PFSK-1 (cell line): ENCODE measurements around the gene TNFRSF1A.
A peak's percentile ranks its signal among the peaks of the same experiment; 100 is the strongest.

Experiments
- FOXP2 ChIP-seq: optimal IDR thresholded peaks from 2 replicates; pipeline ENCODE3; 2011; ENCODE audit warnings: borderline replicate concordance, control low read depth, inconsistent platforms; ENCODE audit not compliant: insufficient read depth; ENCODE audit errors: extremely low read length, extremely low read depth
- POLR2AphosphoS5 ChIP-seq: IDR thresholded peaks from 2 replicates; pipeline ENCODE4 v1.6.1; 2012; ENCODE audit warnings: low read depth, mild to moderate bottlenecking, control low read depth, low read length, moderate library complexity
- REST ChIP-seq, 2 experiments: IDR thresholded peaks; 2 replicates each; pipeline versions ENCODE4 v1.6.1 to v1.8.0; 2011 to 2012; ENCODE audit warnings: low read depth in 2 of 2, low read length in 2 of 2, control low read depth in 1 of 2, inconsistent platforms in 1 of 2, mild to moderate bottlenecking in 1 of 2, moderate library complexity in 1 of 2; ENCODE audit not compliant: insufficient read depth in 1 of 2
- SIN3A ChIP-seq: IDR thresholded peaks from 2 replicates; pipeline ENCODE4 v1.6.1; 2012; ENCODE audit warnings: mild to moderate bottlenecking, low read length, moderate library complexity, borderline replicate concordance; ENCODE audit not compliant: insufficient read depth
- TAF1 ChIP-seq: IDR thresholded peaks from 2 replicates; pipeline ENCODE4 v1.6.1; 2012; ENCODE audit warnings: low read length, control low read depth, borderline replicate concordance; ENCODE audit not compliant: insufficient read depth

The TNFRSF1A gene

GRCh38 chr12:6386038-6386437 is 44.2 kb upstream of the TNFRSF1A start:
- TF ChIP-seq REST (IDR thresholded peaks at IDR 0.05; ENCODE audit: insufficient read depth in 1 of 2, low read depth in 2 of 2, low read length in 2 of 2), result no peak

GRCh38 chr12:6384499-6385436 is 42.9 kb upstream of the TNFRSF1A start:
- TF ChIP-seq SIN3A (no peak), FOXP2 (no peak), TAF1 (no peak), REST (IDR thresholded peaks at IDR 0.05; ENCODE audit: insufficient read depth in 1 of 2, low read depth in 2 of 2, low read length in 2 of 2) (no peak), POLR2AphosphoS5 (no peak)

GRCh38 chr12:6383572-6384498 is 42.0 kb upstream of the TNFRSF1A start, which contains the start of gene LTBR:
Gene LTBR (plus strand): TSS chr12:6384162. CDS start chr12:6384359, 197 bp downstream.
- TF ChIP-seq POLR2AphosphoS5 (peak; percentile 83), REST (IDR thresholded peaks at IDR 0.05; ENCODE audit: insufficient read depth in 1 of 2, low read depth in 2 of 2, low read length in 2 of 2) (peak; percentile 43 to 50; a peak in 2 of 4 replicates), TAF1 (peak; percentile 66; the same call in 1 of the 2 replicates), FOXP2 (no peak), SIN3A (peak; percentile 77; the same call in 1 of the 2 replicates)

- TF ChIP-seq FOXP2, result no peak
- no peak for TF ChIP-seq POLR2AphosphoS5
- TF ChIP-seq REST (IDR thresholded peaks at IDR 0.05; ENCODE audit: insufficient read depth in 1 of 2, low read depth in 2 of 2, low read length in 2 of 2), result no peak
Observed at GRCh38 chr12:6382982-6383381, 41.1 kb upstream of the TNFRSF1A start.
